ENCODE results near the gene PHLDB2. TPM values are rescaled to one million over a fixed set of nuclear protein-coding genes. Genes with fewer than 3 reads are reported as not detected.
A peak's percentile ranks its signal among the peaks of the same experiment; 100 is the strongest.

The PHLDB2 gene
- total and polyA plus RNA-seq, 2 of the 4 experiments (the other 2 are of a cell fraction): 10.6 to 28.7 TPM

DNA sequence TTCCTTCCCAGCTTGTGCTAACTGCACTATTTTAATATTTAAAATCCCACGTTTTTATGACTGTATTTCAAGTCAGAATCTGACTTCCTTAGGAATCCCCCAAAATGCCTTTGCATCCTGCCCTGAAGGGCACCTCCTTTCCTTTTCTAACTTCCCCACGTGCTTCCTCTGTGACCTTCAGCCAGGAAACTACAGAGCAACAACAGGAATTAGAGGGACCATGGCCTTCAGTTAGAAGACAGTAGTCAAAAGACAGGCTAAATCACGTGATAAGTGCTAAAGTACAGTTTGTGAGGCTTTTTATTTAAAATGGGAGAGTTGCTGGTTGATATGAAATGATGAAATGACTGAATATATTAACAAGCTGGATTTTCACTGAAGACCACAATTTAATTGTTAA lies 108.0 kb downstream of the PHLDB2 start (continued):
- TF ChIP-seq FOS (IDR thresholded peaks at IDR 0.05; ENCODE audit: low read depth, low read length): no peak

- DNase-seq (peak; percentile 83), ATAC-seq (ENCODE audit: low read depth) (peak; percentile 90)
- peaks cover 1% of the 10 kb centered on the region for H3K36me3 ChIP-seq (ENCODE audit: control insufficient read depth, insufficient read depth, low read length)
- no peak overlapping the region for H2AFZ ChIP-seq (replicated peaks; ENCODE audit: low read length, poor library complexity)
- no peak overlapping the region for H3K4me3 ChIP-seq (ENCODE audit: insufficient read depth, low read depth, low read length)
- H2BK20ac ChIP-seq (ENCODE audit: low read depth, low read length): no peak overlapping the region
- no peak overlapping the region for H3K4me2 ChIP-seq (ENCODE audit: low read depth, low read length)
- 9% methylated on average over 7 of the region's 8 CpGs; no CpG with 5 or more reads in 1 of the 2 experiments for WGBS, 2 experiments (ENCODE audit: extremely low coverage in 2 of 2, insufficient read length in 1 of 2)
- H3K18ac ChIP-seq (ENCODE audit: low read depth, low read length): no peak overlapping the region
- no peak overlapping the region for H3K14ac ChIP-seq (replicated peaks; ENCODE audit: low read depth, low read length)
- no peak overlapping the region for H4K8ac ChIP-seq (ENCODE audit: low read depth in 2 of 2, low read length in 2 of 2)
- no TSS peak for BruUV-seq (replicated peaks)
- H3K9me3 ChIP-seq (ENCODE audit: control insufficient read depth, insufficient read depth, low read length): no peaks in the 10 kb centered on the region
- intact Hi-C loops (cut with micrococcal nuclease): loop anchor here (1.0 to 10.0 kb wide), 5 partner anchors 72 to 393 kb away; no protein-coding TSS in a partner anchor
- H2AK9ac ChIP-seq (replicated peaks; ENCODE audit: low read depth, low read length, poor library complexity): no peak overlapping the region
- no peak overlapping the region for H3K27ac ChIP-seq (ENCODE audit: insufficient read depth, low read length)
- dilution Hi-C loops (cut with HindIII; ENCODE audit: low sequenced_read_pairs, unreplicated experiment): loop anchor here (25.0 kb wide), 1 partner anchor 255 kb away; no protein-coding TSS in a partner anchor
- H3K4me1 ChIP-seq (ENCODE audit: control insufficient read depth, insufficient read depth, low read length): peaks cover 1% of the 10 kb centered on the region; the same call in 1 of the 2 replicates
- no peaks in the 10 kb centered on the region for H3K27me3 ChIP-seq (ENCODE audit: control insufficient read depth, insufficient read depth, low read length)
- CTCF ChIA-PET: interaction anchor here (0.6 to 2.9 kb wide), 18 partner anchors 10 to 1725 kb away, joined by 3 to 28 read pairs (median 5); no protein-coding TSS in a partner anchor
- H2BK15ac ChIP-seq (ENCODE audit: low read depth, low read length): no peak overlapping the region
- POLR2A ChIA-PET (ENCODE audit: unreplicated experiment): no interaction called here
- no peak overlapping the region for H4K91ac ChIP-seq (ENCODE audit: insufficient read depth, low read depth, low read length)
- no peak overlapping the region for H2AK5ac ChIP-seq (ENCODE audit: low read depth, low read length)
- no peak for TF ChIP-seq RCOR1 (IDR thresholded peaks at IDR 0.05; ENCODE audit: insufficient replicate concordance, low read length)
- peak; percentile 90 for TF ChIP-seq CTCF (conservative IDR thresholded peaks at IDR 0.05; ENCODE audit: low read depth, low read length)
- TF ChIP-seq MXI1 (IDR thresholded peaks at IDR 0.05; ENCODE audit: borderline replicate concordance, low read depth, low read length): no peak
- no peak for TF ChIP-seq RFX5 (IDR thresholded peaks at IDR 0.05; ENCODE audit: low read depth, low read length)
- TF ChIP-seq SMC3 (IDR thresholded peaks at IDR 0.05; ENCODE audit: low read depth, low read length): peak; percentile 98
- TF ChIP-seq POLR2A (IDR thresholded peaks at IDR 0.05; ENCODE audit: low read depth, low read length): peak; percentile 39; the same call in 1 of the 2 replicates
- peak; percentile 96 for TF ChIP-seq RAD21 (IDR thresholded peaks at IDR 0.05; ENCODE audit: low read length)
- H3K9me1 ChIP-seq (ENCODE audit: insufficient read depth, low read length): peaks cover 2% of the 10 kb centered on the region; the same call in 1 of the 2 replicates
- in situ Hi-C loops (cut with MboI; ENCODE audit: low sequenced_read_pairs): loop anchor here (25.0 kb wide), 1 partner anchor 380 kb away; the partner anchor contains the start of gene ZBED2
- H2BK5ac ChIP-seq (ENCODE audit: low read depth, low read length, poor library complexity, severe bottlenecking): no peak overlapping the region
- H3K79me1 ChIP-seq (ENCODE audit: low read depth in 1 of 2, low read length in 2 of 2): no peaks in the 10 kb centered on the region
- no peak overlapping the region for H3K4ac ChIP-seq (ENCODE audit: low read depth, low read length)
- H3K56ac ChIP-seq (ENCODE audit: extremely low read depth, insufficient read depth, low read length): no peak overlapping the region
- H3K23ac ChIP-seq (ENCODE audit: low read depth, low read length): no peak overlapping the region
- H2BK120ac ChIP-seq (ENCODE audit: low read depth, low read length): no peak overlapping the region
- H3K9ac ChIP-seq (ENCODE audit: low read depth, low read length): no peak overlapping the region
- H4K5ac ChIP-seq (ENCODE audit: low read depth, low read length): no peak overlapping the region
- H4K20me1 ChIP-seq (ENCODE audit: insufficient read depth, low read length): no peaks in the 10 kb centered on the region
These were observed 108.7 kb downstream of the PHLDB2 start for GRCh38 chr3:111967651-111968274.

Measured in IMR-90 (cell line).